Activated T-helper 1 cell treated with Interleukin-2 at 50 U/mL for 16 hours (primary cell): ENCODE measurements around the gene UNC13C.

Experiments used
- DNase-seq: peaks from one replicate; pipeline ENCODE4 v3.0.0-alpha.2; 2020; ENCODE audit warnings: low read depth

The UNC13C gene

GRCh38 chr15:54482251-54482650, 504.0 kb downstream of the UNC13C start:
- no peak for DNase-seq

- no peak for DNase-seq
Measured at GRCh38 chr15:54500330-54500729, 522.1 kb downstream of the UNC13C start.

GRCh38 chr15:54502416-54503075, 524.3 kb downstream of the UNC13C start:
- no peak for DNase-seq

- no peak for DNase-seq
Measured at GRCh38 chr15:54504695-54505094, 526.5 kb downstream of the UNC13C start.

- no peak for DNase-seq
Measured at GRCh38 chr15:54506977-54507524, 528.8 kb downstream of the UNC13C start.

GRCh38 chr15:54514601-54515000, 536.4 kb downstream of the UNC13C start:
- DNase-seq = no peak

GRCh38 chr15:54515664-54516582, 537.7 kb downstream of the UNC13C start:
- DNase-seq = no peak

- DNase-seq = no peak
Measured at GRCh38 chr15:54517366-54517765, 539.1 kb downstream of the UNC13C start.

- DNase-seq = no peak
Measured at GRCh38 chr15:54518156-54518882, 540.1 kb downstream of the UNC13C start.

GRCh38 chr15:54519577-54519976, 541.3 kb downstream of the UNC13C start:
- DNase-seq = no peak

GRCh38 chr15:54520616-54521015, 542.4 kb downstream of the UNC13C start:
- no peak for DNase-seq

- DNase-seq = no peak
Measured at GRCh38 chr15:54521206-54521605, 543.0 kb downstream of the UNC13C start.

- DNase-seq = no peak
Measured at GRCh38 chr15:54528021-54528420, 549.8 kb downstream of the UNC13C start.

- DNase-seq = no peak
Measured at GRCh38 chr15:54540721-54541120, 562.5 kb downstream of the UNC13C start.

GRCh38 chr15:54547491-54547890, 569.2 kb downstream of the UNC13C start:
- no peak for DNase-seq

- DNase-seq = no peak
Measured at GRCh38 chr15:54550954-54551353, 572.7 kb downstream of the UNC13C start.

- DNase-seq = no peak
Measured at GRCh38 chr15:54556231-54556630, 578.0 kb downstream of the UNC13C start.

GRCh38 chr15:54559405-54560069, 581.3 kb downstream of the UNC13C start:
- DNase-seq = no peak

GRCh38 chr15:54560417-54560816, 582.2 kb downstream of the UNC13C start:
- no peak for DNase-seq

- DNase-seq = no peak
Measured at GRCh38 chr15:54564166-54564565, 585.9 kb downstream of the UNC13C start.

- no peak for DNase-seq
Measured at GRCh38 chr15:54566654-54567053, 588.4 kb downstream of the UNC13C start.
